ENCODE measurements around the gene OR4F16. TPM values are rescaled to one million over a fixed set of nuclear protein-coding genes. Genes with fewer than 3 reads are reported as not detected.
"Not testable (repeated sequence)": the region's sequence is repeated elsewhere in the genome, so short reads cannot be mapped to it uniquely, and the experiment has no call there.

The OR4F16 gene
- total RNA-seq (not detected in 2 replicates), polyA plus RNA-seq (not detected in 2 replicates), polyA minus RNA-seq (2.5 and 5.1 TPM in 2 replicates), Bru-seq, nascent RNA (not detected), BruChase-seq, experiment 1, labeled RNA remaining after a 6-hour chase (not detected), BruChase-seq, experiment 2, labeled RNA remaining after a 2-hour chase (not detected)
- not detected in 2 replicates for polyA plus RNA-seq (2011; cell fraction: cytosol; rRNA removed)
- polyA plus RNA-seq (2011; cell fraction: nucleus; rRNA removed): 0.17 and 0.26 TPM in 2 replicates
- polyA plus RNA-seq (2012): not detected in 2 replicates
- polyA minus RNA-seq (2011; cell fraction: cytosol; rRNA and poly(A)+ RNA removed): not detected
- polyA minus RNA-seq (2011; cell fraction: nucleus; rRNA and poly(A)+ RNA removed): 5.8 and 7.3 TPM in 2 replicates
- long read RNA-seq: 0 reads

GRCh38 chr1:686554-686953 is at the start of gene OR4F16:
TSS of gene OR4F16 (minus strand) at chr1:686654. CDS start at chr1:686654, 0 bp downstream.
- H3K79me2 ChIP-seq (ENCODE audit: control insufficient read depth, insufficient read depth, low read length); H3K4me1 ChIP-seq (ENCODE audit: control insufficient read depth, extremely low read depth, insufficient read depth, low read length); CTCF ChIA-PET; H3K9me3 ChIP-seq (replicated peaks; ENCODE audit: control insufficient read depth, insufficient read depth, low read length); dilution Hi-C loops (cut with MboI; ENCODE audit: extremely low pct_ligation_motif_present, low sequenced_read_pairs); H4K20me1 ChIP-seq (replicated peaks; ENCODE audit: control insufficient read depth, extremely low read depth, insufficient read depth, low read length); BruUV-seq (replicated peaks); intact Hi-C loops (cut with micrococcal nuclease); POLR2A ChIA-PET; H3K4me2 ChIP-seq (ENCODE audit: insufficient read depth, low read length); FAIRE-seq; H3K36me3 ChIP-seq (ENCODE audit: control insufficient read depth in 2 of 2, extremely low read depth in 1 of 2, insufficient read depth in 2 of 2, low read length in 2 of 2); H2AFZ ChIP-seq (ENCODE audit: low read depth, low read length); H3K9me1 ChIP-seq (replicated peaks; ENCODE audit: control insufficient read depth, extremely low read depth, insufficient read depth, low read length); H3K4me3 ChIP-seq (replicated peaks in 1 of 3; ENCODE audit: insufficient read depth in 1 of 3, low read depth in 1 of 3, low read length in 3 of 3); H3K27me3 ChIP-seq (ENCODE audit: control insufficient read depth in 2 of 2, insufficient read depth in 2 of 2, low read length in 2 of 2); H3K27ac ChIP-seq (ENCODE audit: insufficient read depth, low read depth, low read length); H3K9ac ChIP-seq (replicated peaks; ENCODE audit: extremely low read depth, insufficient read depth, low read length); DNase-seq (ENCODE audit: low read depth, low spot score): not testable (repeated sequence)

GRCh38 chr1:733649-734048 is 47.2 kb upstream of the OR4F16 start:
- POLR2A ChIA-PET; H4K20me1 ChIP-seq (replicated peaks; ENCODE audit: control insufficient read depth, extremely low read depth, insufficient read depth, low read length); H3K79me2 ChIP-seq (ENCODE audit: control insufficient read depth, insufficient read depth, low read length); H3K9me3 ChIP-seq (replicated peaks; ENCODE audit: control insufficient read depth, insufficient read depth, low read length); BruUV-seq (replicated peaks); H3K27ac ChIP-seq (ENCODE audit: insufficient read depth, low read depth, low read length); H3K36me3 ChIP-seq (ENCODE audit: control insufficient read depth in 2 of 2, extremely low read depth in 1 of 2, insufficient read depth in 2 of 2, low read length in 2 of 2); DNase-seq (ENCODE audit: low read depth, low spot score); H3K9ac ChIP-seq (replicated peaks; ENCODE audit: extremely low read depth, insufficient read depth, low read length); dilution Hi-C loops (cut with MboI; ENCODE audit: extremely low pct_ligation_motif_present, low sequenced_read_pairs); H3K4me1 ChIP-seq (ENCODE audit: control insufficient read depth, extremely low read depth, insufficient read depth, low read length); H3K4me3 ChIP-seq (replicated peaks in 1 of 3; ENCODE audit: insufficient read depth in 1 of 3, low read depth in 1 of 3, low read length in 3 of 3); H3K27me3 ChIP-seq (ENCODE audit: control insufficient read depth in 2 of 2, insufficient read depth in 2 of 2, low read length in 2 of 2); H2AFZ ChIP-seq (ENCODE audit: low read depth, low read length); CTCF ChIA-PET; intact Hi-C loops (cut with micrococcal nuclease); H3K4me2 ChIP-seq (ENCODE audit: insufficient read depth, low read length); H3K9me1 ChIP-seq (replicated peaks; ENCODE audit: control insufficient read depth, extremely low read depth, insufficient read depth, low read length); FAIRE-seq: not testable (repeated sequence)

- not testable (repeated sequence) for BruUV-seq (replicated peaks)
Measured at GRCh38 chr1:727040-727439, 40.6 kb upstream of the OR4F16 start.

More at GRCh38 chr1:727040-727439, 40.6 kb upstream of the OR4F16 start:
- H3K9me3 ChIP-seq (replicated peaks; ENCODE audit: control insufficient read depth, insufficient read depth, low read length); H3K27ac ChIP-seq (ENCODE audit: insufficient read depth, low read depth, low read length); POLR2A ChIA-PET; FAIRE-seq; intact Hi-C loops (cut with micrococcal nuclease); DNase-seq (ENCODE audit: low read depth, low spot score); H3K36me3 ChIP-seq (ENCODE audit: control insufficient read depth in 2 of 2, extremely low read depth in 1 of 2, insufficient read depth in 2 of 2, low read length in 2 of 2); H3K27me3 ChIP-seq (ENCODE audit: control insufficient read depth in 2 of 2, insufficient read depth in 2 of 2, low read length in 2 of 2); H3K9me1 ChIP-seq (replicated peaks; ENCODE audit: control insufficient read depth, extremely low read depth, insufficient read depth, low read length); H3K4me3 ChIP-seq (replicated peaks in 1 of 3; ENCODE audit: insufficient read depth in 1 of 3, low read depth in 1 of 3, low read length in 3 of 3); H3K4me2 ChIP-seq (ENCODE audit: insufficient read depth, low read length); H3K4me1 ChIP-seq (ENCODE audit: control insufficient read depth, extremely low read depth, insufficient read depth, low read length); dilution Hi-C loops (cut with MboI; ENCODE audit: extremely low pct_ligation_motif_present, low sequenced_read_pairs); H3K9ac ChIP-seq (replicated peaks; ENCODE audit: extremely low read depth, insufficient read depth, low read length); CTCF ChIA-PET; H4K20me1 ChIP-seq (replicated peaks; ENCODE audit: control insufficient read depth, extremely low read depth, insufficient read depth, low read length); H2AFZ ChIP-seq (ENCODE audit: low read depth, low read length); H3K79me2 ChIP-seq (ENCODE audit: control insufficient read depth, insufficient read depth, low read length): not testable (repeated sequence)

Other genes starting within 250 kb of the OR4F16 start
- not detected in 2 replicates for gene OR4F29, start 235.0 kb downstream of the OR4F16 start, total RNA-seq
- not detected in 2 replicates for gene OR4F29, start 235.0 kb downstream of the OR4F16 start, polyA plus RNA-seq
- gene SAMD11, start 237.3 kb upstream of the OR4F16 start, total RNA-seq: not detected in 2 replicates
- 0.08 TPM in 1 of 2 replicates, not detected in the other for gene SAMD11, start 237.3 kb upstream of the OR4F16 start, polyA plus RNA-seq

Measured in endothelial cell of umbilical vein (primary cell).